D341Med (cell line): Measurements from ENCODE around the gene CCDC33.

Experiments
- DNase-seq: peaks from one replicate; pipeline ENCODE4 v3.0.0; 2012; ENCODE audit warnings: low spot score

Gene CCDC33

DNA sequence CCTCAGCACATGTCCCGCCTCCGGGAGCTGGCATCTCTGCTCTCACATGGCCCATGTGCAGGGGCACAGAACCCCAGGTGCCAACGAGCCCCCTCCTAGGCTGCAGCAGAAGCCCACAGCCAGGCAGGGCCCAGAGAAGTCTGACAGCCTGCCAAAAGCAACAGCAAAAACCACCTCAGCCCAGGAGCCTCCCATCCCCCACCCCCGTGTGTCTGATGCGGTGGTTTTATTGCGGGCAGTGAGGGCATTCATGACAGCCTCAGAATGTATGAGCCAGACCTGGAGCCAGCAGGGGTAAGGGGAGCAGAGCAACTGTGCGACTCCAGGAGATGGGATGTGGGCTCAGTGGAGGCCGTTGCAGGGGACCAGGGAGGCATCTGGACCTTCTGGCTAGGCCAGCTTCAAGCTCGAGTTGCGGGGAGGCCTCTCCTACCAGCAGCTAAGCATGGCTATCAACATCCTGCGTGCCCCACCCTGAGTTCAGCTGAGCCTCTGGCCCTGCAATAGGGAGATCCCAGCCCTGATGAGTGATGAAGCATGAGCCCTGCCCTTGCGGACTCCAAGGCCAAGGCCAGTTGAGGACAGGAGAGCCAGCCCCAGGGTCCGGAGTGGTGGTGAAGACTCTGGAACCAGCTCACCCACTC, 78.8 kb downstream of the CCDC33 start:
- no peak for DNase-seq

GRCh38 chr15:74315626-74316025, 79.5 kb downstream of the CCDC33 start:
- no peak for DNase-seq

DNA sequence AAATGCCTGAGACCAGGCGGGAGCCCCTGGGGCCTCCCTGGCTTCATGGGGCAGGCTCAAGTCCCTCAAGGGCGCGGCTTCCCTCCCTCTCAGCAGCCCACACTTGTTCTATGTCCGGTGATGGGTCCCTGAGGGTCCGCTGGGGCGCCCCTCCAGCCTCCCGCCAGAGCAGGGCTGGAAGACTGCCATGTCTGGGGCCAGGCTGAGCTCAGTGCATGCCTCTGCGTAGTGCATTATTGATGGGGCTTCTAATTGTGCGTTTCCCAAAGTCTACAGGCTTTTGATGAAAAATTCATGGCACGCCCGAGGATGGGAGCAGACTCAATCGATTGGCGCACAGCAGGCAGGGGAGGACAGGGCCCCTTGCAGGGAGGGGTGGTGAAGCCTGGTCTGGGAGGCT, 80.0 kb downstream of the CCDC33 start:
- DNase-seq, result no peak

- DNase-seq, result peak; percentile 56
Measured at GRCh38 chr15:74317820-74318375, 81.8 kb downstream of the CCDC33 start.

- no peak for DNase-seq
Measured at GRCh38 chr15:74318376-74319137, 82.4 kb downstream of the CCDC33 start.

- no peak for DNase-seq
Measured at GRCh38 chr15:74319138-74319460, 83.0 kb downstream of the CCDC33 start.

DNA sequence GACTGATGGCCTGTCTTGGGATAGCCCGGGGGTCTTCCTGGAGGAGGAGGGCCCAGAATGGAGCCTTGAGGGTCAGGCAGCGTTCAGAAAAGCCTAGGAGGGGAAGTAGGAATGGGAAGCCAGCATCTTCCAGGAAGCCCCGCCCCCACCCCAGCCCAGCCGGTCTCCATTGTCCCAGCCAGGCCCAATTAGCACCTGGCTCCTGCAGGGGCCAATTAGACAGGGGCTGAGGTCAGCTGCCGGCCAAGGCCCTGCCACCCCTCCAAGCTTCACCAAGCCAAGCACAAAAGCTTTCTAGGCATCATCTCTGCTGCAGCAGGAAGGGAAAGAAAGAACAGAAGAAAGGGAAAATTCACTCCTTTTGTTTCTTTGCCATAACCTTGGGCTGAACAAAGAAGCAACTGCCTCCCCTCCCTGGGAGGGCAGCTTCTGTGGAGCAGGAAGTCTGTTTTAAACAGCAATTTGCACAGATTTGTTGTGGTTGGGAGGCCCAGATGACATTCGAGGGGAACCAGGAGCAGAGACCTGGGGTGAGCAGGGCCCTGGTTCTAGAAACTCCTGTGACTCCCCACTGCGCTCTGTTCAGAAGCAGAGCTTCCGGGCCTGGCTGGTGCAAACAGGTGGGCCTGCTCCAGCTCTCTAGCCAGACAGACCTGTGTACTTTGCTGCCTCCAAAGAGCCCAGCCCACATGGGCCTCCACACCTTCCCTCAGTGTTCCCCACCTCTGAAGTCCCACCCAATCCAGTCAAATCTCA, 83.6 kb downstream of the CCDC33 start:
- DNase-seq, result no peak

DNA sequence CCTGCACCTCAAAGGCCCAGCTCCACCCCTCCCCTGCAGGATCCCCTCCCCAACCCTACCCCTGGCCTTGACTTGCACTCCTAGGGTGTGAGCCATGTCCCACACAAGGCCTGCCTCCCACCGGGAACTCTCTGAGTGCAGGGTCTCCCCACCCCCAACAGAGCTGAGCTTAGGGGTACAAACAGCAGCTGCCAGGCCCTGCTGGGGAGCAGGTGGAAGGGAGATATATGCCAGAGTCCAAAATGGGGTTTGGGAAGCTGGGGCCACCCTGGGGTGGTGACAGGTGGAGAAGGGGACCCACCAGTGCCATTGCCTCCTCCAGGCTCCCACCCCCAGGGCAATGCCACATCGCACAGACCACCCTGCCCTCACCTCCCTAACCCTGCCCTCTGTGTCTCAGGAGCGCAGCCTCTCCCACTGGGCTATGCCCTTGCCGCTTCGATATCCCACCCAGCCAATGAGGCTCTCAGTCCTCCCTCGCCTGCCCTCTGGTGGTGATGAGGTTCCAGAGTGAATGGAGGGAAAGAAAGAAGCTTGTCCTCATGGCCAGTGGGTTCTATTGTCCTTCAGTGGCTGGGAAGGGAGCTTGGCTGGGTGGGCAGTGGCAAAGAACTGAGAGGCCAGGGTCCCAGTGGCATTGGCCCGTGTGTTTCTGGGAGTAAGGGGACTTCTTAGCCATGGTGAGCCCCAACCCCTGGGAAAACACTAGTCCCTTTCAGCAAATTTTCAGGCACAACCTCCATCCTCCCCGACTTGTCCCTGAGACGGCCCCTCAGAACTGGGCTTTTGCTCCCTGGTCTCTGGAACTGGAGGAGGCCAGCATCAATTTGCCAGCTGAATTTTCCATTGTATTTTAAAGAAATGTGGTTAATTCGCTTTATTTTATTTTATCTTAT, 84.5 kb downstream of the CCDC33 start:
- peak; percentile 84 for DNase-seq

DNA sequence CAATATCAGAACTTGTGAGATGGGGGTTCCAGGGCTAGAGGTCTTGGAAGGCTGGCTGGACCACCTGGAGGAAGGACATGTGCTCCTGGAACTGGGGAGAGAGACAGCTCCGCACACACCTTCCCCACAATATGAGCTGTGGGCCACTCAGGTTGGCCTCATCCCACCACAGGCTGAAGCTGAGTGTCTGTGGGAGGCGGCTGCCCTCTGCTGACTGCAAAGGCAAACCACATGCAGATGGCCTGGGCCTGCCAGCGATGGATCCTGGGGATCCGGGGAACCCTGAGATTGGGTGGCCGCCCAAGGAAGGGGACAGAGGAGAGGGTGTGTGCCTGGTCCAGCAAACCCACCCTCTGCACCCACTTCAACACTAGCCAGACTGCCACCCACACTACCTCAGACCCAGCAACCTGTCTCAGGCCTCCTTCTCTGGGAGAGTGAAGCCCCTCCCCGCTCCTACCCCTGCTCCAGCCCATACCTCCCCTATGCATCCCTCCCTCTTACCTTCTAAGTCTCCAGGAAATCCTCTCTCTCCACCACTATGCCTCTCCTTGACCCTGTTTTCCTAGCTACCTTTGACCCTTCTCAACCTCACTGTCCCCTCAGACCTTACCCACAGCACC, 86.5 kb downstream of the CCDC33 start:
- DNase-seq, result peak; percentile 89

GRCh38 chr15:74324714-74325113, 88.6 kb downstream of the CCDC33 start:
- DNase-seq, result no peak

GRCh38 chr15:74326746-74327145, 90.6 kb downstream of the CCDC33 start:
- DNase-seq, result no peak

DNA sequence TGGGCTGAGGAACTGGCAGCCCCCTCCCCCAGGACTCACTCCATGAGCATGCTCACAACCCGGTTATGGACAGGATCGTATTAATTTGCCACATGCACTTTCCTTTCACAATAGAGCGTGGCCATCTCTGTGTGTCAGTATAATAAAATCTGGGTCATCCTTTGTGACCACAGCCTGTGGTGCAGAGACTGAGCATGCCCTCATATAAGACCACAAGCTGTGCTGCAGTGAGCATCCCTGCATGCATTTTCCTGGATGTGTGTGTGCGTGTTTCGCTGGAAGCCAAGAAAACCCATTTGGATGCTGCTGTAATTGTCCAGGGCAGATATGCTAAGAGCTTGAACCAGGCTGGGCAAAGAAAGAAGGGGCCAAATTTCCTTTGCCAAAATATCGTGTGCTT, 91.6 kb downstream of the CCDC33 start:
- no peak for DNase-seq

- DNase-seq, result no peak
Measured at GRCh38 chr15:74328331-74329056, 92.4 kb downstream of the CCDC33 start.

DNA sequence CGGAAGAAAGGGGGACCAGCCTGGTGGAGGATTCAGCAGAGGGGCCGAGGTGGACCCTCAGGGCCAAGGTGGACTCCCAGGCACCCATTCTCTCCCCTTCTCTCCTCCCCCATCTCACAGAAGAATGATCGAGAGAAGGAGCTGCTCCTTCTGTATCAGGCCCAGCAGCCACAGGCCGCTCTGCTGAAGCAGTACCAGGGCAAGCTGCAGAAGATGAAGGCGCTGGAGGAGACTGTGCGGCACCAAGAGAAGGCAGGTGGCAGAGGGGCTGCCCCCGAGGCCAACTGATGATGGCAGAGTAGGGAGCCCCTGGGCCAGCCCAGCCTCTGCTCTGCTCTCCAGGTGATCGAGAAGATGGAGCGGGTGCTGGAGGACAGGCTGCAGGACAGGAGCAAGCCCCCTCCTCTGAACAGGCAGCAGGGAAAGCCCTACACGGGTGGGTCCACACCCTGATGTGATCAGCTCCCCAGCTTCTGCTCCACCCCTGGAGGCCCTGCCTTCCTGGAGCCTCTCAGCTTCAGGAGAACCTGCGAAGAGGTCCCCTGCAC, 94.8 kb downstream of the CCDC33 start:
- DNase-seq, result no peak

GRCh38 chr15:74332011-74332410, 95.9 kb downstream of the CCDC33 start:
- no peak for DNase-seq

- no peak for DNase-seq
Measured at GRCh38 chr15:74332611-74333010, 96.5 kb downstream of the CCDC33 start.

DNA sequence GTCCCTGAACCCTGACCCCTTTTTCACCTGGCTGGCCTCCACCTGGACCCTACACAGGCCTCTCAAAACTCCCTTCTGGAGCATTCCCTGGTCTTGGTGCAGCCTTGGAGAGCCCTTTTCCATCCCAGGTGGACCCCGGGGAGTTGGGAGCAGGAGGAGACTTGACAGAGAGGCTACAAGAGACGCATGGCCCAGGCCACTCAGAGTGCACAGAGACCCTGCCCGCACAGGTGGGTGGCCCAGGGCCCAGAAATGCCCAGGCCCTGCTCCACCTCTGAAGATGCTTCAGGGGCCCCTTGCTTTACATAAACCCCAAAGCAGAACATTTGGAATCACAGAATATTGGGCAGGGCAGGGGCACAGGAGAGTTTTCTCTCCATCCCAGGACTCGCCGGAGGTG, 97.0 kb downstream of the CCDC33 start:
- DNase-seq, result no peak

DNA sequence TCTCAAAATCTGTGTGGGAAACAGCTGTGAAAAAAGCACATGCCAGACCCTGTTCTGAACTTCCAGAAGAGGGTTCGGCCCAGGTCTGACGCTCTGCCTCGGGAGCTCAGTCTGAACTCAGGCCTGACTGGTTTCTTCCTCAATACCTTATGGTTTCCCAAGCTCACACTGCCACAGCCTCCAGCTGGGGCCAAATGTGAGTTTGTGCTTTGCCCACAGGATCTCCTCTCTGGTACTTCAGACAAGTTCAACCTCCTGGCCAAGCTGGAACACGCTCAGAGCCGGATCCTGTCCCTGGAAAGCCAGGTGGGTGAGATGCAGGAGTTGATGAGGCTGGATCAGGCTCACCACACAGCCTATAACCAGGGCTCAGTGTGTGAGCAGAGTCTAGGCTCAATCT, 97.5 kb downstream of the CCDC33 start:
- no peak for DNase-seq

GRCh38 chr15:74334127-74334526, 98.0 kb downstream of the CCDC33 start:
- no peak for DNase-seq

- DNase-seq, result no peak
Measured at GRCh38 chr15:74335396-74335795, 99.3 kb downstream of the CCDC33 start.
